Endometrial microvascular endothelial cells (primary cell): ENCODE results near the gene PRKAR1A. TPM values are rescaled to one million over a fixed set of nuclear protein-coding genes. Genes with fewer than 3 reads are reported as not detected.
"Not testable (repeated sequence)": the region's sequence is repeated elsewhere in the genome, so short reads cannot be mapped to it uniquely, and the experiment has no call there.

Experiments used
- in situ Hi-C: cut with HindIII; loops from 2 replicates; pipeline ENCODE4 v1.10.0; 2017; ENCODE audit warnings: low sequenced_read_pairs, low pct_unique_long_range_greater_than_20kb; ENCODE audit errors: inconsistent ontology term
- total RNA-seq: library from RNA; depleted of rRNA; stranded (reverse); fragments of >200 nt; gene quantifications from one replicate; pipeline ENCODE4 v1.2.3, GENCODE V29; 2015; ENCODE audit errors: inconsistent ontology term

PRKAR1A gene
- 243 TPM for total RNA-seq

GRCh38 chr17:68512247-68512959 is at the start of gene PRKAR1A:
PRKAR1A (plus strand) TSS chr17:68512430; CDS start chr17:68515400, 2,970 bp downstream.
- in situ Hi-C loops, result no loop called here

DNA sequence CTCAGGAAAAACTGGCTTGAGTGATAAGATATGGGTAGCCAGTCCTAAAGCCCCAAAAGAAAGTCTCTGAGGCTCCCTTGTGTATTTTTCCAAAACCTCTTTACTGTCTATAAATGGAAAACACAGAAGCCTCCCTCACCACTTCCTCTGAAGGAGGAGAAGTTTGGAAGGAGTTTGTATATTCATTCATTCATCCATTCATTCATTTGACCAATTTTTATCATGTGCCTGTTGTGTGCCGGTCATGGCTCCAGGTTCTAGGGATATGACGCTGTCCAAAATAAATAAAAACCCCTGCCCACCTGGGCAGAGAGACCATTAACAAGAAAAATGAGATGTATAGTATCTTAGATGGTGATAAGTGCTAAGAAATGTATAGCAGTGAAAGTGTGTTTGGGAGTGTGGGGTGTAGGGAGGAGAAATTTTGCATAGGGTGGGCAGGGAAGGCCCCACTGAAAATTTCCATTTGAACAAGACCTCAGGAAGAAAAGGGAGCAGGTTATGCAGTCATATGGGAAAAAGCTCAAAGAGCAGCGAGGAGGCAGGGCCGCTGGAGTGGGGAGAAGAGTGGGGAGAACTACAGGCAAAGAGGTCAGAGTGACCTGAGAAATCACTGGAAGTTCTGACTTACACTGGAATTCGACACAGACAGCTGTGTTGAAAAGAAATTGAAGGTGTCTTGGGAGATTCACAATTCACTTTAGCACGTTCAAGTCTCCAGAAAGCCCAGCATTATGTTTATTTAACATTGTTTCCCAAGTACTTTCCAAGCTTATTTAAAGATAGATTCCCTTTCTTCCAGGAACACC is 48.8 kb upstream of the PRKAR1A start:
- in situ Hi-C loops, result no loop called here

DNA sequence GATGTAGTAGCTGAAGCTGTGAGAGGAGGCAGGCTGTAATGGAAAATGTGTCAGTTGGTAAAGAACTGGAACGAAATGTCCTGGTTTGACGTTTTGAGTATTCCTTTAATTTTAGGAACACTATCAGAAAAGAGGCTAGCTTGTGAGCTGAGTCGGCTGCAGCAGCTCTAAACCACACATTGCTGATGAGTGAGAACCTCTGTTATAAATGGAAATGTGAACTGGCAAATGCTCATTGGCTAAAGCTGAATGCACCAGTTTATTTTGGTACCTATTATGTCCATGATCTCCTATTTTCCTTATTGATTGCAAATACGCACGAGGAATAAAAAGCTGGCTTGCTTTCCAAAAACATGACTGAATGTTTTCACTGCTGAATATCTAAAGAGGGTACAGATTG is 43.9 kb upstream of the PRKAR1A start:
- in situ Hi-C loops, result no loop called here

DNA sequence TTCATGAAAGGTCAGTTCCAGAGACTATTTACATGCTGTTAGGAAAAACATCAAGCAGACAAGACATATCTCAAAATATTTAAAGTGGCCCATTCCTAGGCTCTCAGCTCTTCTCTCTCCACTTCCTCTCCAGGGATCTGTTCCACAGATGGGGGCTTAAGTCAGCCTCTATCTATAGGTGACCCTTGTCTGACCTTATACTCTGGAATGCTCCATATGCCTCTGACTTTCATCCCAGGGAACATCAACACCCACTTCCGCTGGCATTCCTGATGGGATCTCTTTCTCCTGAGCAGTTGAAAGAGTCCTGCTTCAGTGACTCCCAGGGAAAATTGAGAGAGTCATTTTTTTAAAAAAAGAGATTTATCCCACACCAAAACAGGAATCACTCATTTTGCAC is 43.4 kb upstream of the PRKAR1A start:
- in situ Hi-C loops, result no loop called here

DNA sequence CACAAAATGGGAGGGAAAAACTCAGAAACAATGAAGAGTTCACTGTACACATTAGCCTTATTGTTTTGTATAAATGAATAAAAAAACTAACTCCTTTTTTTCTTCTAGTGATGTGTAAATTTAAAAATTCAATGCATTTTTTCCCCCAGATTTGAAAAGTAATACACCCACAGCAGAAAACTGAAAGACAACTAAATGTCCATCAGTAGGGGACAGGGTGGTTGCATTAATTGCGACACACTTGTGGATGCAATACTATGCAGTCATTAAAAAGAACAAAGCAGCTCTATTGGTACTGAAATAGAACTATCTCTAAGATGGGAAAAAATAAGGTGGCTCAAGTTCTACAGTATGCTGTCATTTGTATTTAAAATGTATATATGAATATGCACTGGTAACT is 41.3 kb upstream of the PRKAR1A start:
- in situ Hi-C loops, result no loop called here

DNA sequence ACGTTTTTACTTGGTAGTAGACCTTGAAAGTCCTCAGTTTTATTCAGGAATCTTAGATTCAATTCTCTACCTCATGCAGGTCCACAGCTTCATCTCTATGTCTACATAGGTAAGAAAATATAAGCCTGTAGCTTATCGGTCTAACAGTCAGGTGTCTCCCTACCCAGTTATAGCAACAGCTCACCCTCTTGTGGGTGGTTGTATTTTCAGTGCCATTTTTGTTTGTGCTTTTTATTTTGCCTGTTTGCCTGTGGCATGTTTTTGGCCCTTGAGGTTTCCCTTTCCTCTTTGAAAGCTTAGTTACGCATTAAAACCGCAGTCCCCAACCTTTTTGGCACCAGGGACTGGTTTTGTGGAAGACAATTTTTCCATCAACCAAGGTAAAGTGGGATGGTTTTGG is 31.3 kb upstream of the PRKAR1A start:
- in situ Hi-C loops, result no loop called here

DNA sequence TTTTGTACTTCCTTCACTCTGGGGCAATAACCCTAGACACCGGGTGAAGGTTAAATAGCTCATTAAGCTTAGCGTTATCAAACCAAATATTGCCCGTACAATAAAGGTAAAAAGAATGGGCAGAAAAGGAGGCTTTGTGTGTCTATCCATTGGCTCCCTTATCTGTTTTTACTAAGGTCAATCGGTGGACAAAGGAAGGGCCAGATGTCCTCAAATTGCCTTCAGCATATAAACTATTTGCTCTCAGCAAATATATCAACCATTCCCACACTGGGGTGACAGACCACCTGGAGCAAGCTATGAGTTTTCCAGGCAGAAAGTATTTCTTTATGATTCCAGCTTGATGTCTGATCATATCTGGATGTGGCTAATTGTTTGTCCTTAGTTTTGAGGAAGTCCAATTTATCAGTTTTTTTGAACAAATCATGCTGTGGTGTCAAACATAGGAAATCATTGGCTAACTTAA is 29.6 kb upstream of the PRKAR1A start:
- in situ Hi-C loops, result no loop called here

- in situ Hi-C loops, result no loop called here
Measured at GRCh38 chr17:68484458-68484857, 27.8 kb upstream of the PRKAR1A start.

GRCh38 chr17:68489919-68490318 is 22.3 kb upstream of the PRKAR1A start:
- in situ Hi-C loops, result no loop called here

- in situ Hi-C loops, result no loop called here
Measured at GRCh38 chr17:68491381-68492231, 20.6 kb upstream of the PRKAR1A start.

DNA sequence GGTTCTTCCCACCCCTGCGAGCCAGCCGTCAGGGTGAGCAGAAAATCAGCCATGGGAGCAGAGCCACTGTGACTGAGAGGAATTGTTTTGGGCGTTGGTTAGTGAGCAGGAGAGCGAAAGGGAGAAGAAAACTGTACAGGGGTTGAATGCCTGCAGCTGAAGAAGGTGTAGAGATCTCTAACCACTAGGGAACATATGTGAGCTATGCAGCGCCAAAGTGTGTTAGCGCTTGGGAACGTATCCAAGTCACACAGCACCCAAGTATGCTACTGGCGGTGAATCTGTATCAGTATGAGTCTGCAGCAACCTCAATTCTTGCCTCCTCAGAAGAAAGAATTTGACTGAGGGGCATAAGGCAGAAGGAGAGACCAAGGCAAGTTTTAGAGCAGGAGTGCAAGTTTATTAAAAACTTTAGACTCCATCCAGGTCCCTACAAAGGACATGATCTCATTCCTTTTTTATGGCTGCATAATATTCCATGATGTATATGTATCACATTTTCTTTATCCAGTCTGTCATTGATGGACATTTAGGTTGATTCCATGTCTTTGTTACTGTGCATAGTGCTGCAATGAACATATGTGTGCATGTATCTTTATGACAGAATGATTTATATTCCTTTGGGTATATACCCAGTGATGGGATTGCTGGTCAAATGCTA is 19.7 kb upstream of the PRKAR1A start:
- in situ Hi-C loops, result not testable (repeated sequence)

DNA sequence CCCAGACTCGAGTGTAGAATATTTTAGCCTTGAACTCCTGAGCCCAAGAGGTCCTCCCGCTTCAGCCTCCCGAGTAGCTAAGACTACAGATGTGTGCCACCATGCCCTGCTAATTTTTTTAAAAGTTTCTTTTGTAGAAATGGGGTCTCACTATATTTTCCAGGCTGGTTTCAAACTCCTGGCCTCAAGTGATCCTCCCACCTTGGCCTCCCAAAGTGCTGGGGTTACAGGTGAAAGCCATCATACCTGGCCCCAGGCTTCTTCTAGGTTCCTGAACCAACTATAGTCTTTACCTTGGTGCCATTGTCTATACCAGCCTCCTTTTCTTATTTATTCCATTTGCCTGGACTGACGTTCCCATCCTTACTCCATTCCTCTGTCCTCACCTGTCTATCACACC is 17.1 kb upstream of the PRKAR1A start:
- in situ Hi-C loops, result no loop called here

- in situ Hi-C loops, result no loop called here
Measured at GRCh38 chr17:68497885-68498319, 14.3 kb upstream of the PRKAR1A start.

DNA sequence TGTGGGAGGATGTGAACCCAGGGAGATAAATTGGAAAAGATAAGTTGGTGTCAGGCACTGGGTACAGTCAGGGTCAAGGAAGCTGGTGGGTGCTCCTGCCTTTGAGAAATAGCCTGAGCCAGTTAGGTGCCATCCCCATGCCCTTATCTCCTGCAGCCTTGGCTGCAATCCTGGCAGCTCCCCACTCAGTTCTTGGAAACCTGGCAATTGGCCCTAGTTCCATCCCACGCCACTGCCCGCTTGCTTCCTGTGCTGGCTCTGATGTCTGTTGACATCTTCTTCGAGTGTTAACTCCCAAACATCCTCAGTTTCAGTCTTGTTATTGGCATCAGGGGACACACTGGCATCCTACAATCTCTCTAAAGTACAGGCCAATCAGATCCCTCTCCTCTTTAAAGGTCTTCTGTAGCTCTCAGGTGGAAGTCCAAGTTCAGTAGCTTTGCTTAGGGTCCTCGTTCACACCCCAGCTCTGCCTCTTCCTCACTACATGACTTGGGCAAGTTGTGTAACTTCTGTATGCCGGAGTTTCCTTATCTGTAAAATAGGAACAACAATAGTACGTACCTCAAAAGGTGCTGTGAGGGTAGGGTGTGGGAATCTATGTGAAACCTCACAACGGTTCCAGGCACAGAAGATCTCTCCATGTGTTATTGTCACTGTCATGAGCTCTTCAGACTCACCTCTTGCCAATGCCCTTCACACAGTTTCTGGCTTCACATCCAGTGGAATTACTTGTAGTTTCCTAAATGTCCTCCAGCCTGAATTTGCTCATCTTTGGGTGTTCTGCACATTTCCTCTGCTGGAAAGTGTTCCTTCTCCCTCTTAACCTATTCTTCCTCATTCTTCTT is 13.5 kb upstream of the PRKAR1A start:
- in situ Hi-C loops, result no loop called here

- in situ Hi-C loops, result no loop called here
Measured at GRCh38 chr17:68499587-68499986, 12.6 kb upstream of the PRKAR1A start.

GRCh38 chr17:68501074-68501473 is 11.2 kb upstream of the PRKAR1A start:
- in situ Hi-C loops, result no loop called here

DNA sequence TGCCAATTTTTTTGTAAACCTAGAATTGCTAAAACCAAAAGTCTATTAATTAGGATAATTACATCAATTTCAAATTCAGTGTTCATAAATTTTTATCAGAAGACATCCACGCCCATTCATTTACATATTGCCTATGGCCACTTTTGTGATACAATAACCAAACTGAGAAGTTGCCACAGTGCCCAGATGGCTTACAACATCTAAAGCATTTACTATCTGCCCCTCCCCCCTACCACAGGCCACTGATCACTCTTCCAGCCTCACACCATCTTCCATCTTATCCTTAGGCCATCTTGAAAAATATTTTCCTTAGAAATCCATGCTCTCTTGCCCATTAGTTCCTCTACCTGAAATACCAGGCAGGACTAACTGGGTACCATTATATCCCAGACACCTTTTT is 6.3 kb upstream of the PRKAR1A start:
- in situ Hi-C loops, result no loop called here

- in situ Hi-C loops, result no loop called here
Measured at GRCh38 chr17:68507576-68507975, 4.7 kb upstream of the PRKAR1A start.
